Activated CD8-positive, alpha-beta memory T cell treated with anti-CD3 and anti-CD28 coated beads for 36 hours (primary cell): ENCODE results near the gene MAP3K20. TPM values are rescaled to one million over a fixed set of nuclear protein-coding genes. Genes with fewer than 3 reads are reported as not detected.
"Not testable (repeated sequence)": the region's sequence is repeated elsewhere in the genome, so short reads cannot be mapped to it uniquely, and the experiment has no call there.

Experiments used
- CTCF ChIA-PET: fragments of 350-600 bp; sonication (Branson Sonifier 250); formaldehyde crosslinking; loops from one replicate; lab custom pipeline; 2021; ENCODE audit warnings: antibody characterized with exemption; lab: Charles Lee
- POLR2A ChIA-PET: fragments of 350-600 bp; sonication (Branson Sonifier 250); formaldehyde crosslinking; loops from one replicate; lab custom pipeline; 2021; ENCODE audit warnings: antibody characterized with exemption; lab: Charles Lee
- total RNA-seq, 2 experiments: library from RNA; stranded (reverse); gene quantifications; one replicate each; pipeline ENCODE4 v1.2.3, GENCODE V29; 2021

MAP3K20 gene
- total RNA-seq, 2 experiments from 2014 or later, result 10.5 to 11.3 TPM

DNA sequence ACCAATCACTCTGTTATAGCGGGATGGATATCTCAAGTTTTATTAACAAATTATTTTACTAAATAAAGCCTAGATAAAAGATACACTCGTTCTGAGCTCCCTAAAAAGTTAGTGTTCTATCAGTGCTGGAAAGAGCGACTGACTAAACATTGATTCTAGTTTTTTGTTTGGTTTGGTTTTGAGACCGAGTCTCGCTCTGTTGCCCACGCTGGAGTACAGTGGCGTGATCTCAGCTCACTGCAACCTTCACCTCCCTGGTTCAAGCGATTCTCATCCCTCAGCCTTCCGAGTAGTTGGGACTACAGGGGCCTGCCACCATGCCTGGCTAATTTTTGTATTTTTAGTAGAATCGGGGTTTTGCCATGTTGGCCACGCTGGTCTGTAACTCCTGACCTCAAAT, 205.2 kb downstream of the MAP3K20 start:
- CTCF ChIA-PET, result no interaction called here
- POLR2A ChIA-PET, result no interaction called here

DNA sequence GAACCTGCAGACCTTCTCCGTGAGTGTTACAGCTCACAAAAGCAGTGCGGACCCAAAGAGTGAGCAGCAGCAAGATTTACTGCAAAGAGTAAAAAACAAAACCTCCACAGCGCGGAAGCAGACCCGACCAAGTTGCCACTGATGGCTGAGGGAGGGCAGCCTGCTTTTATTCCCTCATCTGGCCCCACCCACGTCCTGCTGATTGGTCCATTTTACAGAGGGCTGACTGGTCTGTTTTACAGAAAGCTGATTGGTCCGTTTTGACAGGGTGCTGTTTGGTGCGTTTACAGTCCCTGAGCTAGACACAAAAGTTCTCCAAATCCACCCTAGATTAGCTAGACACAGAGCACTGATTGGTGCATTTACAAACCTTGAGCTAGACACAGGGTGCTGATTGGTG, 206.3 kb downstream of the MAP3K20 start:
- POLR2A ChIA-PET, CTCF ChIA-PET: not testable (repeated sequence)

DNA sequence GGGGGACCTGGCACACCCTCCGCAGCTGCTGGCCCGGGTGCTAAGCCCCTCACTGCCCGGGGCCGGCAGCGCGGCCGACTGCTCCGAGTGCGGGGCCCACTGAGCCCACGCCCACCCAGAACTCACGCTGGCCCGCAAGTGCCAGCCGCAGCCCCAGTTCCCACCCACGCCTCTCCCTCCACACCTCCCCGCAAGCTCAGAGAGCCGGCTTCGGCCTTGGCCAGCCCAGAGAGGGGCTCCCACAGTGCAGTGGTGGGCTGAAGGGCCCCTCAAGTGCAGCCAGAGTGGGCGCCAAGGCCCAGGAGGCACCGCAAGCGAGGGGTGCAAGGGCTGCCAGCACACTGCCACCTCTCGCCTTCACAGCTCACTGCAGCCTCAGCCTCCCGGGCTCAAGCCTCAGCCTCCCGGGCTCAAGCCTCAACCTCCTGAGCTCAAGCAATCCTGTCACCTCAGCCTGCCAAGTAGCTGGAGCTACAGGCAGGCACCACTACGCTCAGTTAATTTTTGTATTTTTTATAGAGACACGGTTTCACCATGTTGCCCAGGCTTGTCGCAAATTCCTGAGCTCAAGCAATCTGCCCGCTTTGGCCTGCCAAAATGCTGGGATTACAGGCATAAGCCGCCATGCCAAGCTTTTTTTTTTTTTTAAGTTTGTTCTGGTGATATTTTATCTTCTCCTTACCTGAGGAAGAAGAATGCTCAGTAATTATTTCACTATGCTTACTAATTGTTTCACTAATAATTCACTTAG, 207.3 kb downstream of the MAP3K20 start:
- POLR2A ChIA-PET, result no interaction called here

DNA sequence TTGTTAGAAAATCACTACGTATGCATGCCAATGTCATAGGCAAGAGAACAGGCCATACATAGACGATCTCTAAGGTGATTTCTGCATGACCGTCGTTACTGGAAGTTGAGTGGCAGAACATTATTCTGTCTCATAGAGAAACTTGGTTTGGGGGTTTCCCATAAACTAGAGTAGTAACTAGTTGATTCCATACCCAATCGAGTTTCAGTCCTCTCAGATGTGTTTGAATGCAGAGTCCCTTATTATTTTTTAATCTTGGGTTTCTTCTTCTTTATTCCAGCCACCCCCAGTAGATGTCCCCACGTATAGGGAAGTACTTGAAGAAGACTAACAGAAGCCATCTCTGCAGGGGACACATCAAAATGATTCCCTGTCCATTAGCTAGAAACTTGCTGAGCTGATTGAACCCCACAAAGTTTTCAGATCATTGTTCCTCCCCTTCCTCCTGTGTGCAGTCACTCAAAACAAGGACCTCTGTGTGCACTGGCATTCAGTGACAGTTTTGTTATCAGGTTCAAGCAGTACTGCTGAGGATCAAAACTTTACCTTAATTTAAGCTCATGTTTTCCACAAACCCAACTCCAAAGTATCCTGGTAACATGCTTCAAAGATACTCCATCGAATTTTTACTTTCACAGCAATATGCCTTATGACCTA, 210.6 kb downstream of the MAP3K20 start:
- CTCF ChIA-PET, result interaction anchor here (0.7 kb wide), 2 partner anchors 78 to 649 kb away, joined by 3 read pairs; no protein-coding TSS in a partner anchor
- POLR2A ChIA-PET, result no interaction called here

More for the DNA sequence above, 207.3 kb downstream of the MAP3K20 start:
- CTCF ChIA-PET, result no interaction called here

DNA sequence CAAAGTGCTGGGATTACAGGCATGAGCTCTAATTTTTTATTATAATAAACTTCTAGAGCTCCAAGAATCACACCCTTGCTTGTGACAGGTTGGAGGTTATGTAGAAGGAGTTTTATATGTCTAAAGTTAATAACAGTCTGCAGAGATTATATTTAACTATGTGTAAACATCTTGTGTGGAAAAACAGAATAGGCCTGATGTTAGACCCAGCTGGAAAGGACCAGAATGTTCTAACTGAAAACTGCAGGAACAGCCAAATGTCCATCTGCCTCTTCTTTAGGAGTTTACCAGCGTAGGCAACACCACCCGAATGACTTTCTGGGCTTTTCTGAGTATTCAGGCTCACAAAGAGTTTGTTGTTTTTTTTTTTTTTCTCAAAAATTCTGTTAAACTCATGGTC, 211.9 kb downstream of the MAP3K20 start:
- POLR2A ChIA-PET, result interaction anchor here (0.7 kb wide), 2 partner anchors 795 to 944 kb away, joined by 3 to 4 read pairs; no protein-coding TSS in a partner anchor
- CTCF ChIA-PET, result interaction anchor here (0.7 kb wide), 3 partner anchors 37 to 357 kb away, joined by 3 to 4 read pairs (median 3); no protein-coding TSS in a partner anchor

DNA sequence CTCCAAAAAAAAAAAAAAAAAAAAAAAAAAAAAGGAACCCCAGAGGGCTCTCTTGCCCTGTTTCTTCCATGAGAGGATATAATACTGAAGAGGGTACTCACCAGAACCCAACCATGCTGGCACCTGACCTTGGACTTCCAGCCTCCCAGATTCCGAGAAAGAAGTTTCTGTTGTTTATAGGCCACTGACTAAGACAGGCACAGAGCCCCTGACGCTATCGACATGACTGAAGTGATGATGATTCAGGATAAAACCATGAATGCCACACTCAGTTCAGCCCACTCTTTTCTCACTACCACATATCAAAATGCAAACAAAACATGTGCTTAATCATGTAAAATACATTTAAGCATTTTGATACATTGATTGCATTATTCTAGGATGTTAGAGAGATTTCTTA, 212.9 kb downstream of the MAP3K20 start:
- ChIA-PET CTCF (interaction anchor here (0.6 to 0.7 kb wide), 6 partner anchors 18 to 626 kb away, joined by 3 to 4 read pairs (median 3); no protein-coding TSS in a partner anchor), POLR2A (interaction anchor here (0.7 kb wide), 1 partner anchor 795 kb away, joined by 4 read pairs; no protein-coding TSS in a partner anchor)

DNA sequence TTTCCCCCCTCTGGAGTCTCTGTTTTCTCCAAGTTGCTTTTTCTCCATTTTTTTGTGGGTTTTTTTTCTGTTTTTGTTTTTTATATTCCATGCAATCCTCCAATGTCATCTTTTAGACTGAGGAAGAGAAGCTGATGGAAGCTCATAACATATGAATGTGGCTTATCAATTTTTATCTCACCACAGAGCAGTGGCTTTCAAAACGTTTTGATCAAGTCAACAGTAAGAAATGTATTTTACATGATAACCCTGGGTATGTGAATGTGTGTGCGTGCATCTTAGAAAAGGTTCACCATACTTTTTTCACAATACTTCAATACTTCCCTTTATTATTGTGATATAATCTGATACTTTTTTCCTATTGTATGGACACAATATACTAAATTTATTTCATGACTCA, 214.4 kb downstream of the MAP3K20 start:
- POLR2A ChIA-PET, result no interaction called here

DNA sequence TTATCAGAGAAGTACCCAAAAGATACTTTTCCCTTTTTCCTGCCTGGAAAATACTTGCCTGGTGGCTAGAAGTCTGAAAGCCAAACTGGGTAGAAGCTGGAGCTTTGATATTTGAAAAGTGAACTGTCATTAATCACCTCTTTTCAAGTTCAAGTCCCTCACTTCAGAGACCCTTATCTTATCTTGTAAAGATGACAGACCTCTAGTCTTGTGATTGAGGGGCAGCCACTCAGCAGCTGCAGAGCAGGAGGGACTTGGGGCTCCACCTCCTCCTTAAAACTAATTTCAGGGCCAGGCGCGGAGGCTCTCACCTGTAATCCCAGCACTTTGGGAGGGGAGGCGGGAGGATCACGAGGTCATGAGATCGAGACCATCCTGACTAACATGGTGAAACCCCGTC, 214.9 kb downstream of the MAP3K20 start:
- ChIA-PET POLR2A (no interaction called here), CTCF (no interaction called here)

More for the DNA sequence above, 214.4 kb downstream of the MAP3K20 start:
- CTCF ChIA-PET, result no interaction called here

DNA sequence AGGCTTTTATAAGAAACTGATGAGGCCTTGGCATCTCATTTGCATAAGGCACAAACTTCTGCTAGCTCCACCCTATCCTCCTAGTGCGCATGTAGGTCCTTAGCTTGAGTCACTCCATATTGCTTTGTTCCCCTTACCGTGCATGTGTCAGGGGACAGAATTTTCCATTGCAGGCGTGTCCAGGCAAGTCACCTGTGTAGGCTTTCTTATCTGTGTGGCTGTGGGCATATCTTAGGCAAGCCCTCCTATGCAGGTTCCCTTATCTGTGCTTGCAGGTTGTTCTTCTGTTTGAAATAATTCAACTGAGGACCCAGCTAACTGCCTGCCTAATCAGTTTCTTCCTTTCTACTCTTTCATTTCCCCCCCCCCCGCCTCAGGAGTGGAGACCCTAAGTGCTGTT, 215.8 kb downstream of the MAP3K20 start:
- CTCF ChIA-PET, result interaction anchor here (1.2 kb wide), 1 partner anchor 111 kb away, joined by 3 read pairs; no protein-coding TSS in a partner anchor
- POLR2A ChIA-PET, result no interaction called here

DNA sequence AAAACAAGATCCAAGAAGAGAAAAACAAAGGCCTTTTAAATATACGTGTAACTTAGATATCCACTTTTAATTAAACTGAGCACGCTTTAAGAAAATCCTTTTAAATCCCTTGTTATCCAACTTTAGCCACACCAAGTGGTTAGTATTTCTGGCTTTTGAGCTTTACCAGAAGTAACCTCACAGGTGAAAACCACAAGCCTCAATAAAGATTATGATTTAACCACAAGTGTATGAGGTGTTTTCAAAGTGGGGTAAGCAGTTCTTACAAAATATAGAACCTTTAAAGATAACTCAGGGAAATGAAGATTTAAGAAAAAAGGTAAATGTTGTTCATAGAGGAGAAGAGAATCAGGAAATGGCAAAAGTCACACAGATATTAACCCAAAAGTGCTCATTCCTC, 220.6 kb downstream of the MAP3K20 start:
- ChIA-PET CTCF (no interaction called here), POLR2A (no interaction called here)

DNA sequence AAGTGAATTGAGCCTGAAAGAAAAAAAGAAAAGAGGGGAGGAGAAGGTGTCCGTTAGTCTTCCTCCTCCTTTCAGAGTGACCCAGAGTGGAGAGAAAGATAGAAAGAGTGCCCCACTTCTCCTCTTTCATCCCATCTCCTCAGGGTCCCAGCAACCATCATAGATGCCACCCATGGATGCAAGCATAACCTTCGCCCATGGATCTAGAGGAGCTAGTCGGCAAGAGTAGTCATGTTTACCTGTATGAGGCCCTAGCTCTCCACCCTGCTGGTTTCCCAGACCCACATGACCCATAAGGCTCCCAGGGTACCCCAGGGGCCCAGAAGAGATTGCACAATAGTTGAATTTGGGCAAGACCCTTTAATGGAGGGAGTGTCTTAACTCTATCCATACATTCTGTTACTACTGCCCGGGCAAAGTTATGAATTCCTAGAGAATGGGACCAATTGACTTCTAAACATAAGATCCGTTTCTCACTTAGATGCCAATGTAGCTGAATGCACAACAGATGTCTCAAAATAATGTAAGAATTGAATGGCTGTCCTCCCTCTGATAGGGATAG, 223.0 kb downstream of the MAP3K20 start:
- ChIA-PET POLR2A (no interaction called here), CTCF (no interaction called here)

DNA sequence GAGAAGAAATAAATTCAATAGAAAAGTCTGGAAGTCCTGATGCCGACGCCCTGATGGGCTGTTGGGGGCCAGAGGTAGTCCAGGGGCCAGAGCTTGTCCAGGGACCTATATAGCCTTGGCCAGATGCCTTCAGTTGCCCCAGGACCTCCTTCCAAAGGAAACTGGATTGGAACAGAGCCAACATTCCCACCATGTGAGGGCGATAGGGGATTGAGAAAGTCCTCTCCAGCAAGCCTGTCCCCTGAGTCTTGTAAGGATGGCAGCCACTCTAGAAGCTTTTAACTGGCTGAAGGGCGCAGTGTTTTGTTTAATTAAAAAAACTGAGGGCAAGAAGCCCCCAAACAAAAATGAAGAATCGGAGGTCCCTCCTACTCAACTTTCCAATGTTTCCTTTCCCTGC, 224.1 kb downstream of the MAP3K20 start:
- CTCF ChIA-PET, result no interaction called here

DNA sequence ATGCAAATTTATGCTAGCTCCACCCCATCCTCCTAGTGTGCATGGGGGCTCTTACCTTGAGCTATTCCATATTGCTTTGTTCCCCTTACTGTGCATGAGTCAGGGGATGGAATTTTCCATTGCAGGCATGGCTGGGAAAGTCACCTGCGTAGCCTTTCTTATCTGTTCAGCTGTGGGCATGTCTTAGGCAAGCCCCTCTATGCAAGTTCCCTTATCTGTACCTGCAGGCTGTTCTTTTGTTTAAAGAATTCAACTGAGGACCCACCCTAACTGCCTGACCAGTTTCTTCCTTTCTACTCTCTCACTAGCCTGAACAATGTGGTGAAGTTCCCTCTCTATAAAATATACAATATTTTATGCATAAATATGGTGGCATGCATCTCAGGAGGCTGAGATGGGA, 224.8 kb downstream of the MAP3K20 start:
- CTCF ChIA-PET, result no interaction called here

More for the DNA sequence above, 224.1 kb downstream of the MAP3K20 start:
- POLR2A ChIA-PET, result no interaction called here

DNA sequence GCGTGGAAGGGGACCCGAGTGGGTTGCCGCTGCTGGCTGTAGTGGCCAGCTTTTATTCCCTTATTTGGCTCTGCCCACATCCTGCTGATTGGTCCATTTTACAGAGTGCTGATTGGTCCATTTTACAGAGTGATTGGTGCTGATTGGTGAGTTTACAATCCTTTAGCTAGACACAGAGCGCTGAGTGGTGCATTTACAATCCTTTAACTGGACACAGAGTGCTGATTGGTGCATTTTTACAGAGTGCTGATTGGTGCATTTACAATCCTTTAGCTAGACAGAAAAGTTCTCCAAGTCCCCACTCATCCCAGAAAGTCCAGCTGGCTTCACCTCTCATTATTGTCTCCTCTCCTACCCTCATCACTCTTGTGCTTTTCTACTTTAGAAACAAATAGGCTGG, 225.9 kb downstream of the MAP3K20 start:
- CTCF ChIA-PET, result interaction anchor here (0.6 kb wide), 1 partner anchor 445 kb away, joined by 3 read pairs; no protein-coding TSS in a partner anchor
- POLR2A ChIA-PET, result not testable (repeated sequence)

More for the DNA sequence above, 224.8 kb downstream of the MAP3K20 start:
- POLR2A ChIA-PET, result no interaction called here

DNA sequence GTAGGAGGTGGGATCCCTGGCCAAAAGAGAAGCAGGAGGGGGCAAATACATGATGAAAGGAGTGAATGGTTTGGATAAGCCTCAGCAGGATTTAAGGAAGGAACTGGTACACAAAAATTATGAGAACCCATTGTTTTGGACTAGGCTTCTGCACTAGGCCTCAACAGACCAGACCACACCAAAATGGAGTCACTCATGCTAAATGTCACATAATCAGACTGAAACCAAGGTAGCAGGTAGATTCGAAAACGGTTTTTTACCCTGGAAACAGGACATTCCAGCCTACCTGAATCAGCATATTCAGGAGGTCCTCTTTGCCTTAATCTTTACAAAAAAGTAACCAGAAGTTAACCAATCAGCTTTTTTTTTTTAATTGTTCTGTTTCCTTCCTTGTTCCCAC, 229.7 kb downstream of the MAP3K20 start:
- ChIA-PET CTCF (no interaction called here), POLR2A (no interaction called here)

DNA sequence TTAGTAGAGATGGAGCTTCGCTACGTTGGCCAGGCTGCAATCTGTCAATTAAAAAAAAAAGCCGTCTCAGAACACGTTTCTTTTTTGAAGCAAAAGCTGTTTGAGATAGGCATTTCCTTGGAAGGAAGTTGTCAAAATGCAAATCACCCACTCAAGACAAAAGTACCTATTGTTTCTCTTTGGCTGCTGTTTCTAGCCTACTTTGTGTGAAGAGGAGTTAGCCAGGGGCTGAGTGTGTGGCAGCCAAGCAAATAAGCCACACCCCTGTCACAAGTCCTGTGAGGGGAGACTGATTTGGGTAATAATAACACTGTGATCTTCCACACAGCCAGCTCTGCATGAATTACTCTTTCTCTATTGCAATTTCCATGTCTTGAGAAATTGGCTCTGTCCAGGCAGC, 231.6 kb downstream of the MAP3K20 start:
- CTCF ChIA-PET, result no interaction called here
- POLR2A ChIA-PET, result no interaction called here

DNA sequence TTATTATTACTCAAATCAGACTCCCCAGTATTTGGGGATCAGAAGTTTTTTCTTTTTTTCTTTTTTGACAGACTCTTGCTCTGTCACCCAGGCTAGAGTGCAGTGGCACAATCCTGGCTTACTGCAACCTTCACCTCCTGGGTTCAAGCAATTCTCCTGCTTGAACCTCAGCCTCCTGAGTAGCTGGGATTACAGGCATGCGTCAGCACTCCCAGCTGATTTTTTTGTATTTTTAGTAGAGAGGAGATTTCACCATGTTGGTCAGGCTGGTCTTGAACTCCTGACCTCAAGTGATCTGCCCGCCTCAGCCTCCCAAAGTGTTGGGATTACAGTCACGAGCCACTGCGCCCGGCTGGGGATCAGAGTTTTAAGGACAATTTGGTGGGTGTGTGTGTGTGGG, 233.7 kb downstream of the MAP3K20 start:
- CTCF ChIA-PET, POLR2A ChIA-PET: not testable (repeated sequence)

DNA sequence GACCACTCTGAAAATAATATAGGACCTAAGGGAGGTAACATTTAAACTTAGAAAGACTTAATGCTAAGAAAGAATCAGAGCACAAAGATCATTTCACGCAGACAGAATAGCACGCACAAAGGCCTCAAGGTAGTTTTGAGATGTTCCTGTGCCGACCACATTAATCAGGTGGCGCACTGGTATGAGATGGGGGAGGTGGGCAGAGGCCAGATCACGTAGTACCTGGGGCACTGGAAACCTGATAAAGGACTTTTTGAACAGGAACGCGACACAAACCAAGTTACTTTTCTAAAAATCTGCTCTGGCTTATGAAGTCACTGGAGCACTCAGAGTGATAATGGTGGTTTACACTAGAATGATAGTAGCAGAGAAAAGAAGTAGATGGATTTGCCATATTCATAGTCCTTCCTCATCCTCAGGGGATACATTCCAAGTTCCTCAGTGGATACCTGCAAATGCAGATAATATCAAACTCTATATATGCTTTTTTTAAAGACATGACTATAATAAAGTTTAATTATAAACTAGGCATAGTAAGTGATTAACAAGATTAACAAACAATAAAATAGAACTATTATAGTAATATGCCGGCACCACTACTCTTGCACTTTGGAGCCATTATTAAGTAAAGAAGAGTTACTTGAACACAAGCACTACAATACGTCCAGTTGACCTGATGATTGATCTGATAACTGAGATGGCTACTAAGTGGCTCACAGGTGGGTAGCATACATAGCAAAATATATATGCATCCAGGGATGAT, 236.4 kb downstream of the MAP3K20 start:
- ChIA-PET POLR2A (no interaction called here), CTCF (no interaction called here)
